GM20000 (cell line): ENCODE results near the gene ENDOD1.
"Not testable (repeated sequence)": the region's sequence is repeated elsewhere in the genome, so short reads cannot be mapped to it uniquely, and the experiment has no call there.

Experiments used
- DNase-seq: peaks from one replicate; pipeline ENCODE4 v3.0.0; 2012; ENCODE audit warnings: low spot score
- CTCF ChIP-seq: IDR thresholded peaks from 2 replicates; pipeline ENCODE4 v1.5.1; 2012; ENCODE audit warnings: mild to moderate bottlenecking, control low read depth; ENCODE audit errors: extremely low read depth, missing control alignments

The ENDOD1 gene

GRCh38 chr11:95103701-95104100 lies 14.1 kb downstream of the ENDOD1 start:
- DNase-seq = no peak
- no peak for TF ChIP-seq CTCF

GRCh38 chr11:95104121-95104830 lies 14.6 kb downstream of the ENDOD1 start:
- TF ChIP-seq CTCF = no peak
- DNase-seq = no peak

- no peak for DNase-seq
- TF ChIP-seq CTCF = no peak
Measured at GRCh38 chr11:95104856-95105255, 15.2 kb downstream of the ENDOD1 start.

- no peak for TF ChIP-seq CTCF
- no peak for DNase-seq
Measured at GRCh38 chr11:95108159-95108611, 18.5 kb downstream of the ENDOD1 start.

- TF ChIP-seq CTCF = no peak
- DNase-seq = no peak
Measured at GRCh38 chr11:95108671-95109551, 19.3 kb downstream of the ENDOD1 start.

GRCh38 chr11:95111471-95111870 lies 21.8 kb downstream of the ENDOD1 start:
- not testable (repeated sequence) for DNase-seq

- DNase-seq = no peak
- no peak for TF ChIP-seq CTCF
Measured at GRCh38 chr11:95111923-95112540, 22.4 kb downstream of the ENDOD1 start.
